ENCODE results near the gene C19orf44. TPM values are rescaled to one million over a fixed set of nuclear protein-coding genes. Genes with fewer than 3 reads are reported as not detected.
"Not testable (repeated sequence)": the region's sequence is repeated elsewhere in the genome, so short reads cannot be mapped to it uniquely, and the experiment has no call there.

C19orf44 gene
- total RNA-seq, 1 donor from 2014 or later = 2.9 TPM

GRCh38 chr19:16506961-16507360 lies 10.8 kb downstream of the C19orf44 start:
- H3K4me3 ChIP-seq = no peak overlapping the region
- intact Hi-C loops (cut with micrococcal nuclease) = no loop called here
- no peaks in the 10 kb centered on the region for H3K9me3 ChIP-seq (replicated peaks)
- peaks cover 4% of the 10 kb centered on the region for H3K4me1 ChIP-seq
- no peak overlapping the region for H3K27ac ChIP-seq (replicated peaks)
- TF ChIP-seq CTCF (IDR thresholded peaks at IDR 0.05; ENCODE audit: borderline replicate concordance) = no peak
- H3K27me3 ChIP-seq (ENCODE audit: low read depth) = no peaks in the 10 kb centered on the region
- H3K36me3 ChIP-seq = peaks cover 53% of the 10 kb centered on the region
- no peak for DNase-seq

- TF ChIP-seq CTCF (IDR thresholded peaks at IDR 0.05; ENCODE audit: borderline replicate concordance) = no peak
- peaks cover 4% of the 10 kb centered on the region for H3K4me1 ChIP-seq
- H3K9me3 ChIP-seq (replicated peaks) = no peaks in the 10 kb centered on the region
- H3K27me3 ChIP-seq (ENCODE audit: low read depth) = no peaks in the 10 kb centered on the region
- intact Hi-C loops (cut with micrococcal nuclease) = no loop called here
- no peak for DNase-seq
- H3K4me3 ChIP-seq = no peak overlapping the region
- peaks cover 54% of the 10 kb centered on the region for H3K36me3 ChIP-seq
- no peak overlapping the region for H3K27ac ChIP-seq (replicated peaks)
These were observed 12.4 kb downstream of the C19orf44 start for GRCh38 chr19:16508546-16508945.

GRCh38 chr19:16509141-16510061 lies 13.2 kb downstream of the C19orf44 start:
- DNase-seq = peak; percentile 44
- intact Hi-C loops (cut with micrococcal nuclease) = no loop called here
- Histone ChIP-seq H3K27me3 (ENCODE audit: low read depth) (no peaks in the 10 kb centered on the region), H3K4me3 (no peak overlapping the region), H3K9me3 (replicated peaks) (no peaks in the 10 kb centered on the region), H3K4me1 (peaks cover 4% of the 10 kb centered on the region), H3K36me3 (peaks cover 50% of the 10 kb centered on the region), H3K27ac (replicated peaks) (peak overlapping the region; percentile 54)
- TF ChIP-seq CTCF (IDR thresholded peaks at IDR 0.05; ENCODE audit: borderline replicate concordance) = no peak

- DNase-seq; H3K4me3 ChIP-seq; H3K4me1 ChIP-seq; H3K9me3 ChIP-seq (replicated peaks); H3K27ac ChIP-seq (replicated peaks); intact Hi-C loops (cut with micrococcal nuclease); H3K27me3 ChIP-seq (ENCODE audit: low read depth): not testable (repeated sequence)
- peaks cover 65% of the 10 kb centered on the region for H3K36me3 ChIP-seq
These were observed 16.4 kb downstream of the C19orf44 start for GRCh38 chr19:16512611-16513010.

DNA sequence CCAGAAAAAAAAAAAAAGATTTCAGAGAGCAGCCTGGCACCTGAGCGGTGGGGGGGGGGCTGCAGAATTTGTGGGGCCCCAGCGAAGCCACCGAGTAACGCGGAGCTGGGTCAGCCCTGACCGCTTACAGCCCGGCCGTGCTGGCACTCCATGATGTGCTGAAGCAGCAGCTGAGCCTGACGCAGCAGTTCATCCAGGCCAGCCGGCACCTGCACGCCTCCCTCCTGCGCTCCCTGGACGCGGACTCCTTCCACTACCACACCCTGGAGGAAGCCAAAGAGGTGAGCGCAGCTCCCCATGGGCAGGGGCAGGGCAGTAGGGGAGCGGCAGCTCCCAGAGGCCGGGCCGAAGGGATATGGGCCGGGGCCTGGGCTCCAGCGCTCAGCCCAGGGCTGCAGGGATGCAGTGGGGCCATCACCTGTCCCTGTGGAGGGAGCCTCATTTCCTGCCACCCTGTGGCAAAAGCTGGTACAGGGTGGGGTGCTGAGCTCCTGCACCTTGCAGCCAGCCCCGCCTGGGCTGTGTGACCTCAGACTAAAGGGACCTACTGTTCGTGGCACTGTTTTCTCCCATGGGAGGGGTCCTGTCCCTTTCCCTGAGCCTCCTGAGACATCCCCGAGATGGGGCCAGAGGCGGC lies 18.3 kb downstream of the C19orf44 start:
- Histone ChIP-seq H3K9me3 (replicated peaks) (no peaks in the 10 kb centered on the region), H3K4me1 (peaks cover 4% of the 10 kb centered on the region), H3K27me3 (ENCODE audit: low read depth) (no peaks in the 10 kb centered on the region), H3K27ac (replicated peaks) (no peak overlapping the region), H3K4me3 (no peak overlapping the region), H3K36me3 (peaks cover 80% of the 10 kb centered on the region)
- DNase-seq = no peak
- intact Hi-C loops (cut with micrococcal nuclease) = no loop called here
- TF ChIP-seq CTCF (IDR thresholded peaks at IDR 0.05; ENCODE audit: borderline replicate concordance) = no peak

DNA sequence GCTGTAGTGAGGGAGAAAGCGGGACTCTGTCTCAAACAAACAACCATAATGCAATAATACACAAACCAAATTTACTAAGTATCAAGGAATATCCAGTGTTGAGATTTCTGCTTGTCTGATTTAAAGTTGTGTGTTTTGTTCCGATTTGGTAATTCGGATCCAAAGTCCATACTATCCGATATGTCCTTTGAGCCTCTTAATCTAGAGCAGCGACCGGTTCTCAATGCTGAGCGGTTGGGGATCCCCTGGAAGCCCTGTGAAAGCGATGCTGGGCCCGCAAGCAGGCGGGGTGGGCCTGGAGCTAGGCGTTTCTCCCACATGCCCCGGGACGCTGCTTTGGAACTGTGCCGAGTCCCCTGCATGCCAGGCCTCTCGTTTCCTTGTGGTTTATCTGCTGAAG lies 20.2 kb downstream of the C19orf44 start:
- TF ChIP-seq CTCF (IDR thresholded peaks at IDR 0.05; ENCODE audit: borderline replicate concordance) = no peak
- Histone ChIP-seq H3K4me3 (no peak overlapping the region), H3K9me3 (replicated peaks) (no peaks in the 10 kb centered on the region), H3K27me3 (ENCODE audit: low read depth) (no peaks in the 10 kb centered on the region), H3K27ac (replicated peaks) (no peak overlapping the region), H3K36me3 (peaks cover 82% of the 10 kb centered on the region), H3K4me1 (no peaks in the 10 kb centered on the region)
- DNase-seq = no peak
- intact Hi-C loops (cut with micrococcal nuclease) = no loop called here
